DND-41 (cell line): Measurements from ENCODE around the gene NTN4.

Source experiments
- ATAC-seq: fragments of 200-7000 bp; cut with Tn5 transposase; 3 replicates; pipeline ENCODE4 v1.9.1; 2021; ENCODE audit warnings: low read depth; ENCODE audit not compliant: insufficient read depth
- DNase-seq: peaks from one replicate; pipeline ENCODE4 v3.0.0-alpha.2; 2020
- H2AFZ ChIP-seq: 2 replicates; pipeline ENCODE4 v1.6.0; 2012; ENCODE audit warnings: low read depth, low read length
- H3K27ac ChIP-seq: 2 replicates; pipeline ENCODE4 v1.5.1; 2012; ENCODE audit warnings: low read length, inconsistent platforms
- H3K27me3 ChIP-seq: fragments of 200-600 bp; sonication (generic); 2 replicates; pipeline ENCODE4 v1.6.0; 2012; ENCODE audit warnings: low read length, mild to moderate bottlenecking, inconsistent platforms; ENCODE audit not compliant: insufficient read depth, poor library complexity
- H3K36me3 ChIP-seq: 2 replicates; pipeline ENCODE4 v1.5.1; 2012; ENCODE audit warnings: low read length, inconsistent platforms; ENCODE audit not compliant: insufficient read depth
- H3K4me1 ChIP-seq: 2 replicates; pipeline ENCODE4 v1.5.1; 2012; ENCODE audit warnings: mild to moderate bottlenecking, low read length; ENCODE audit not compliant: insufficient read depth
- H3K4me2 ChIP-seq: 2 replicates; pipeline ENCODE4 v1.6.0; 2012; ENCODE audit warnings: mild to moderate bottlenecking, moderate library complexity, low read length, inconsistent platforms; ENCODE audit not compliant: insufficient read depth
- H3K4me3 ChIP-seq, 2 experiments: fragments of 200-600 bp in 1 of 2; shearing (Covaris generic) in 1 of 2; 2 replicates each; pipeline ENCODE4 v1.5.1; 2012 to 2016; ENCODE audit warnings: inconsistent platforms in 2 of 2, low read length in 2 of 2, mild to moderate bottlenecking in 2 of 2, low read depth in 1 of 2, moderate library complexity in 1 of 2
- H3K79me2 ChIP-seq: 2 replicates; pipeline ENCODE4 v1.6.0; 2012; ENCODE audit warnings: low read length, inconsistent platforms; ENCODE audit not compliant: insufficient read depth
- H3K9ac ChIP-seq: 2 replicates; pipeline ENCODE4 v1.6.0; 2012; ENCODE audit warnings: low read depth, mild to moderate bottlenecking, inconsistent platforms, low read length, moderate library complexity
- H3K9me3 ChIP-seq: 2 replicates; pipeline ENCODE4 v1.5.1; 2012; ENCODE audit warnings: low read length, moderate library complexity, mild to moderate bottlenecking, inconsistent platforms; ENCODE audit not compliant: insufficient read depth, severe bottlenecking
- H4K20me1 ChIP-seq: 2 replicates; pipeline ENCODE4 v1.6.0; 2012; ENCODE audit warnings: low read length; ENCODE audit not compliant: insufficient read depth
- EZH2 ChIP-seq: IDR thresholded peaks from 3 replicates; pipeline ENCODE4 v1.6.1; 2012; ENCODE audit warnings: borderline replicate concordance, low read depth, mild to moderate bottlenecking, moderate library complexity, low read length, inconsistent platforms; ENCODE audit not compliant: severe bottlenecking
- TF ChIP-seq, protein P1 (sequence below): IDR thresholded peaks from 2 replicates; pipeline ENCODE4 v1.5.1; 2012; ENCODE audit warnings: borderline replicate concordance, low read length, moderate library complexity, mild to moderate bottlenecking; ENCODE audit not compliant: poor library complexity, severe bottlenecking; ENCODE audit errors: extremely low read depth

Gene NTN4

GRCh38 chr12:95790917-95791849 lies 619 bp upstream of the NTN4 start:
- Histone ChIP-seq H3K9me3 (no peaks in the 10 kb centered on the region), H3K27ac (no peak overlapping the region), H3K36me3 (no peaks in the 10 kb centered on the region), H3K4me2 (peak overlapping the region; percentile 68), H3K79me2 (no peaks in the 10 kb centered on the region), H2AFZ (0 out of 2 replicates have a peak overlapping the region, but pooled peaks have one; percentile 18), H3K4me1 (peaks cover 14% of the 10 kb centered on the region), H4K20me1 (no peaks in the 10 kb centered on the region), H3K27me3 (peaks cover 64% of the 10 kb centered on the region), H3K9ac (peak overlapping the region; percentile 26; the same call in 1 of the 2 replicates), H3K4me3 (peak overlapping the region in 1 of 2 experiments; percentile 53; a peak in 1 of 4 replicates)
- DNase-seq (no peak), ATAC-seq (peak; percentile 25; the same call in 2 of the 3 replicates)
- peak; percentile 79 for TF ChIP-seq EZH2
- TF ChIP-seq, protein P1, sequence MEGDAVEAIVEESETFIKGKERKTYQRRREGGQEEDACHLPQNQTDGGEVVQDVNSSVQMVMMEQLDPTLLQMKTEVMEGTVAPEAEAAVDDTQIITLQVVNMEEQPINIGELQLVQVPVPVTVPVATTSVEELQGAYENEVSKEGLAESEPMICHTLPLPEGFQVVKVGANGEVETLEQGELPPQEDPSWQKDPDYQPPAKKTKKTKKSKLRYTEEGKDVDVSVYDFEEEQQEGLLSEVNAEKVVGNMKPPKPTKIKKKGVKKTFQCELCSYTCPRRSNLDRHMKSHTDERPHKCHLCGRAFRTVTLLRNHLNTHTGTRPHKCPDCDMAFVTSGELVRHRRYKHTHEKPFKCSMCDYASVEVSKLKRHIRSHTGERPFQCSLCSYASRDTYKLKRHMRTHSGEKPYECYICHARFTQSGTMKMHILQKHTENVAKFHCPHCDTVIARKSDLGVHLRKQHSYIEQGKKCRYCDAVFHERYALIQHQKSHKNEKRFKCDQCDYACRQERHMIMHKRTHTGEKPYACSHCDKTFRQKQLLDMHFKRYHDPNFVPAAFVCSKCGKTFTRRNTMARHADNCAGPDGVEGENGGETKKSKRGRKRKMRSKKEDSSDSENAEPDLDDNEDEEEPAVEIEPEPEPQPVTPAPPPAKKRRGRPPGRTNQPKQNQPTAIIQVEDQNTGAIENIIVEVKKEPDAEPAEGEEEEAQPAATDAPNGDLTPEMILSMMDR: no peak

DNA sequence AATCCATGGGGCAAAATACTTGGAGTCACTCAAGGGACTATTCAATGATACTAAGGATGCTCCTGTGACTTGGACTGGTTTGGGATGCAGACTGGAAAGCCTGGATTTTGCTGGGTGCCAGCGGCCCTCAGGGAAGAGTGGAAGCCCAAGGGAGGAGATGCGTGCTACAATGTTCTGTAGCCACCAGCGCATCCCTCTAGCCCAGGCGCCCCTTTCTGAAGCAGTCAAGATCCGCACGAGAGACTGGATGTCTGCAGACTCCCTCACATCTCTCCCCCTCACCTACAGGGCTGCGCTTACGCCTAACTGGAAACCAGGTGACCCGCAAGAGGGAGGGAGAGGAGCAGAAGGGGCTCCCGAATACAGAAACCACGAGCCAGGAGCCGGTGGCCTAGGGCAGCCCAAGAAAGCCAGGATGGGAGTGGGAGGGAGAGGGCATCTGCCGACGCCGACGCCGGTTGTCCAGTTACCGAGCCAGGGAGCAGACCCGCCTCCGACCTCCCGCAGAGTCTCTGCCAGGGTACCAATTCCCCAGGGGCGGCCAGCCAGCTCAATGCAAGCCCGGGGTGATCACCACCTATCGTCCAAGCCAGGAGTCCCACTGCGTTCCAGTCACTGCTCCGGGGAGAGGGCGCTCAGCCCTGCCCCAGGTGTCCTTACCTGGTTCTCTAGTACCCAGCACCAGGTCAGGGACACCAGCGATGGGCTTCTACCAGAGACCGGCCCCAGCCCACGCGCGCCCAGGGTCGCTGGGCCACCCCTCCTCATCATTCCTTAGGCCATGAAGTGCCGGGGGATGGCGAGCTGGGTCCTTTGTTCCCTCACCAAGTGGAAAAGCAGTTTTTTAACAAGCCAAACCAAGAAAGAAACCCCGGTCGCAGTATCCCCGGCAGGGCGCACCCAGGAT lies 1.2 kb downstream of the NTN4 start:
- no peak overlapping the region for H3K27ac ChIP-seq
- H3K4me2 ChIP-seq: peak overlapping the region; percentile 68
- H3K36me3 ChIP-seq: no peaks in the 10 kb centered on the region
- no peaks in the 10 kb centered on the region for H3K79me2 ChIP-seq
- H3K4me3 ChIP-seq: peak overlapping the region in 1 of 2 experiments; percentile 53; a peak in 1 of 4 replicates
- H3K9me3 ChIP-seq: no peaks in the 10 kb centered on the region
- H3K9ac ChIP-seq: no peak overlapping the region
- peaks cover 65% of the 10 kb centered on the region for H3K27me3 ChIP-seq
- no peak overlapping the region for H2AFZ ChIP-seq
- DNase-seq (no peak), ATAC-seq (no peak)
- TF ChIP-seq, protein P1: no peak
- TF ChIP-seq EZH2: no peak
- peaks cover 14% of the 10 kb centered on the region for H3K4me1 ChIP-seq
- no peaks in the 10 kb centered on the region for H4K20me1 ChIP-seq

DNA sequence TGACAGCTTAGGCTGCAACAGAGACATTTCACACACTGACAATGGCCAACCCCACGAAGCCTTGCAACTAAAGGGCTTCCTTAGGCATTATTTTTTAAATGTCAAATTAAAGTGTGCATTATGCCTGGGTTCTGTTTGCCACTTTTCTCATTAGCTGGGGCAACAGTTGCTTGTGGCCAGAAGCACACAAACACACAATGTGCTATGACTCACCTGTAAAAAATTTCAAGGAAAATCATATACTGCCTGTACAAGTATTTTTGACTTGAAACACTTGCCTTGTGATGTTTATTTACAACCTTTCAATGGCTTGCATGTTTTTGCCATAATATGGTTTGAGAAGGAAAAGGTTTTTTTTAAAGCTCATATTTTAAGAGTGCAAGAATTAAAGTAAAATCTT lies 1.9 kb downstream of the NTN4 start:
- no peaks in the 10 kb centered on the region for H4K20me1 ChIP-seq
- DNase-seq (no peak), ATAC-seq (no peak)
- H3K36me3 ChIP-seq: no peaks in the 10 kb centered on the region
- TF ChIP-seq, protein P1: no peak
- TF ChIP-seq EZH2: no peak
- H3K4me1 ChIP-seq: peaks cover 14% of the 10 kb centered on the region
- no peak overlapping the region for H3K9ac ChIP-seq
- H3K27ac ChIP-seq: no peak overlapping the region
- peaks cover 63% of the 10 kb centered on the region for H3K27me3 ChIP-seq
- no peaks in the 10 kb centered on the region for H3K9me3 ChIP-seq
- H3K4me3 ChIP-seq: no peak overlapping the region
- no peak overlapping the region for H3K4me2 ChIP-seq
- no peak overlapping the region for H2AFZ ChIP-seq
- no peaks in the 10 kb centered on the region for H3K79me2 ChIP-seq
